CD4-positive, alpha-beta T cell treated with Interleukin-17A for 4 hours (primary cell): ENCODE results near the gene HRK.
A peak's percentile ranks its signal among the peaks of the same experiment; 100 is the strongest.

ENCODE experiments used
- DNase-seq: peaks from one replicate; pipeline ENCODE4 v3.0.0-alpha.2; 2020; ENCODE audit warnings: mixed read lengths

HRK gene

DNA sequence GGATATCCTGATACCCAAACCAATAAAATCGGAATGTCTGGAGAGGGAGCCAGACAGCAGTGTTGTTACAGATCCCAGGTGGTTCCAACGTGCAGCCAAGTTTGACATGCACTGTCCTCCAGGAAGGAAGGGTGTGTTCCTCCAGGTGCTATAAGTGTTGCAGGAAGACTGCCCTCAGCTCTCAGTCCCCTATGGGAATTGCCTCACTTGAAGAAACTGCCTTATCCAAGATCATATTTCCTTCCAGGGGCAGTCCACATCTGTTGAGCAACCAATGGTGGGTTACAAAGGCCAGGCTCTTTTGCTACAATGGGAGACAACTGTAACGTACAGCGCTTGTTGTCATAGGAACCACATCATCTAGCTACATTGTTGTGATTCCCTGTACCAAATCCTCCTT, 16.2 kb upstream of the HRK start:
- no peak for DNase-seq

DNA sequence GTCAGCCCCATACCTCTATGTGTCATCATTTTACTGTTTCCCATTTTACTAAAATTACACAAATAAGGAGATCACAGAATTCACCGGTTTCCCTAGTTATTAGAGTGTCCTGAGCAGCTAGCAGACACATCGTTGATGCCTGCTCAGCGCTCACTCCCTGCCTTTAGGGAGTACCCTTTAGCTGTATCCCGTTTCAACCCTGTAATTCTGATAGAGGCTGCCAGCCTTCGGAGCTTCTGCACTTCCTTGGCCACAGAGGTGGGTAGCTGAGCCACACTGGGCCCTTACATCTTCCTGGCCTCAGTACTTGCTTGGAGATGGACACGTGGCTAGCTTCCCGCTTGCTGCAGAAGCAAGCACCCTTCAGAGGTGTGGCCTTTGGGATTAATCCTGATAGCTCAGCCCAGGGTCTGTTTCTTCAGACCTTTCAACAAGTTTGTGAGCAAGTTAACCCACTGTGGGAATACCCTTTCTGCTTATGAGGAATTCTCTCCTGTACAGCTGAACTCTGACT, 15.2 kb upstream of the HRK start:
- no peak for DNase-seq

DNA sequence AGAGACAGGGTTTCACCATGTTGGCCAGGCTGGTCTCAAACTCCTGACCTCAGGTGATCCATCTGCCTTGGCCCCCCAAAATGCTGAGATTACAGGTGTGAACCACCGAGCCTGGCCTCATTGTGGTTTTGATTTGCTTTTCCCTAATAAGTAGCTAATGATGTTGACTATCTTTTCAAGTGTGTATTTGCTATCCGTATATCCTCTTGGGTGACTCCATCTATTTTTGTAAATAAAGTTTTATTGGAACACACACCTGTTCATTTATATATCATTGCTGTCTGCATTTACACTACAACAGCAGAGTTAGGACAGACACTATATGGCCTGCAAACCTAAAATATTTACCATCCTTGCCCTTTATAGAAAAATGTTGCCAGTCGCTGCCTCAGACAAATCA, 13.7 kb upstream of the HRK start:
- no peak for DNase-seq

DNA sequence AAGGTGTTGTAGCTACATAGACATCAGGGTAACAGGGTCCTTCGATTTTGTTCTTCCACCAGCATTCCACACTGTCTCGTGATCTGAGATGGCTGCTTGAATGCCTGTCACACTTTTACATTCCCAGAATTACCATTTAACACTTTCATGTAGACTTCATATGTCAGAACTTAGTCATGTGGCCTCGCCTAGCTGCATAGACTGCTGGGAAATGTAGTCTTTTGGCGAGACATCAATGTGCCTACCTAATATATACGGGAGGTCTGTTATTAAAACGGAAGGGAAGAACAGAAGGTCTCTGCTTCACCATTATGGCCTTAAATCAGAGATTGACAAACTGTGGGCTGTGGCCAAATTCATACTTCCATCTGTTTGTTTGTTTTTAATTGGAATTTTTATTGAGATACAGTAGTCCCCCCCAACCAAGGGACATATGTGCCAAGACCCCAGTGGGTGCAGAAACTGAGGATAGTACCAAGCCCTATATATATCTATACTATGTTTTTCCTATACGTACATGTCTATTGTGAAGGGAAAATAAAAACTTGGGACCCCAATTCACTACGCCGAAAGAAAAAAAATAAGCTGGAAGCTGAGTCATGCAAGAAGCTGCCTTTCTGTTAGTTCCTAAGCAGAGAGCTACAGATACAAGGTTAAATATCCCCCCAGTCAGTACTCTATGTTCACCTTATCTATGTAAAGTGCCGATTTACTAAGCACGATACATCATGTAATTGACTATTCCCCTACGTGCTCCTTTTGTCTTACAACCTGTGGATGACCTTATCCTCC, 11.3 kb upstream of the HRK start:
- no peak for DNase-seq

DNA sequence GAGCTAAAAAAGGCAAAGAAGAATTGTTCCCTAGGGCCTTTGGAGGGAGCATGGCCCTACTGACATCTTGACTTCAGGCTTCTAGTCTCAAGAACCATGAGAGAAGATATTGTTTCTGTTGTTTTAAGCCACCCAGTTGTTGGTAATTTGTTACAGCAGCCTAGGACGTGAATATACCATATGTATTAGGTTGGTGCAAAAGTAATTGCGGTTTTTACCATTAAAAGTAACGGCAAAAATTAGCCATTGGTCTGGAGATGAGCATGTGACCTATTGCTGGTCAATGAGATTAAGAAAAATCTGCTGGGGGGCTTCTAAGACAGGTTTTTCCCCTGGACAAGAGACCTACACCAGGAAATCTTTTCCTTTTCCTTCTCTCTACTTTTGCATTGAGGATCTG, 9.8 kb upstream of the HRK start:
- DNase-seq: no peak

DNA sequence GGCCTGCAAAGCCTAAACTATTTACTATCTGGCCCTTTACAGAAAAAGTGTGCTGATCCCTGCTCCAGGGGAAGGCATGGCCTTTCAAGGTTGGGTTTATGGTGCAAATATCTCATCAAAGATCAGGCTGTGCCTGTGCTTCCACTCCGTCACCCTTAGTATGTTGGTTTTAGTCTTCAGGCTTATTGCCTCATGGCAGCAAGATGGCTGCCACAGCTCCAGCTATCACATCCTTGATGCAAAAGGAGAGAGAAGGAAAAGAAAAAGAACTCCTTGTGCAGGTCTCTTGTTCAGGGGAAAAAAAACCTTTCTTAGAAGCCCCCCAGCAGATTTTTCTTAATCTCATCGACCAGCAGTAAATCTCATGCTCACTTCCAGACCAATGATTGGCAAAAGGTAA, 9.1 kb upstream of the HRK start:
- DNase-seq: no peak

DNA sequence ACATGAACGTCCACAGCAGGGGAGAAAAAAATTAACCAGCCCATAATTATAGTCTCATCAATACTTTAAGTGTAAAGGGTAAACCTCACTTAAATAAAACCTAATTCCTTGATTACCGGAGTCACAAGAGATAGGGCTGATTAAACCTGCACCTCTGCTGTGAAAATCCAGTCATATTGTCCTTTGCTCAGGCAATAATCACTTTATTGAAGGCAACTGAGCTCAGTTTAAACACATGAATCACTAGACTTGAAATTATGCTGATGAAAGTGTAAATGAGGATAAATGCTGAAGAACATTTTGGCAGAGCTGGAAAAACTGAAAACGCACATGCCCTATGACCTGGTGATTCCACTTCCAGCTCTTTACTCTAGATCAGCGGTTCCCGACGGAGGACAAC, 6.7 kb upstream of the HRK start:
- no peak for DNase-seq

DNA sequence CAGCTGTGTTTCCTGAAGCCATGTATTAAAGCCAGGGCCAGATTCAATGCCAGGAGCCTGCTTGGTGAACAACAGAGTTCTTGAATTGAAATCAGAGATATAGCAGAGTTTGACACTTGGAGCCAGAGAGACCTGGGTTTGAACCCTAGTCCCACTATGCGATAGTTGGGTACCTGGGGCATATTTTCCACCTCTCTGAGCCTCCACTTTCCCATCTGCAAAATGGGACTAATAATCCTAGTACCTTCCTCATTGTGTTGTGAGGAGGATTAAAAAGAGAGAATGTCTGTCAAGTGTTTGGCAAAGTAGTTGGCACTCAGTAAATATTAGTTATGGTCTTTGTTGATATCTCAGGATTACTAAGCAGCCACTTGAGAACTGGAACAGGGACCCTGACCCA, 6.0 kb upstream of the HRK start:
- DNase-seq: no peak

DNA sequence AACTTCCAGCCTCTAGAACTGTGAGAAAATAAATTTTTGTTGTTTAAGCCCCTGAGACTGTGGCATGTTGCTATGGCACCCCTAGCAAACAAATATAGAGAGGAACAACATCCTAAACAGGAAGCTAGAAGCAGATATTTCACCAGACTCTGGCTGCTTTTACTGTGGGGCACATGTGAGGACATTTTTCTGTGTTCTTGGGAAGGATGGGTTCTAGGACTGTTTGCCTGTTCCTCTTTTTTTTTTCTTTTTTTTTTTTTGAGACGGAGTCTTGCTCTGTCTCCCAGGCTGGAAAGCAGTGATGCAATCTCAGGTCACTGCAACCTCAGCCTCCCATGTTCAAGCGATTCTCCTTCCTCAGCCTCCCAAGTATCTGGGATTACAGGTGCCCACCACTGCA, 4.2 kb upstream of the HRK start:
- DNase-seq: no peak

DNA sequence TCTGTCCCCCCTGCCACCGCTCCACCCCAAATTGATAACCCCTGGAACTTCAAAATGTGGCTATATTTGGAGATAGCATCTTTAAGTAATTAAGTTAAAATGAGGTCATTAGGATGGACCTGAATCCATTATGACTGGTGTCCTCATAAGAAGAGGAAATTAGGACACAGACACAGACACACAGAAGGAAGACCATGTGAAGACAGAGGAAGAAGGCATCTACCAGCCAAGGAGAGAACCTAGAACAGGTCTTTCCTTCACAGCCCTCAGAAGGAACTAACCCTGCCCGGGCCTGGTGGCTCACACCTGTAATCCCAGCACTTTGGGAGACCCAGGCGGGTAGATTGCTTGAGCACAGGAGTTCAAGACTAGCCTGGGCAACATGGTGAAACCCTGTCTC, 3.6 kb upstream of the HRK start:
- no peak for DNase-seq

DNA sequence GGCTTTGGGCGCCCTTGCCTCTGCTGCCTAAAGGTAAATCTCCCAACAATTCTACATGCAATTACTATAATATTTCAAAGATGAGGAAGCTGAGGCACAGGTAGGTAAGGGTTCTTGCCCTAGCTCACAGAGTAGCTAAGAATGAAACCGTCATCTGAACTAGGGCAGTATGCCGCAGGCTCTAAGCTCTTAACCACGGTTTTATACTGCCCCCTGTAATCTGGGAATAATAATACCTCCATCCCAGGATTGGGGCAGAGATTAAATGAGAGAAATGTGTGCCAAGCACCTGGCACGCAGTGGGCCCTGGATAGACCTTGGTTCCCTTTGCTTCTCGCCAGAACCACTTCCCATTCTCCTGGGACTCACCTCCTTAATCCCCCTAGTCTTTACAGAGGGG, 1.5 kb upstream of the HRK start:
- DNase-seq: no peak

DNA sequence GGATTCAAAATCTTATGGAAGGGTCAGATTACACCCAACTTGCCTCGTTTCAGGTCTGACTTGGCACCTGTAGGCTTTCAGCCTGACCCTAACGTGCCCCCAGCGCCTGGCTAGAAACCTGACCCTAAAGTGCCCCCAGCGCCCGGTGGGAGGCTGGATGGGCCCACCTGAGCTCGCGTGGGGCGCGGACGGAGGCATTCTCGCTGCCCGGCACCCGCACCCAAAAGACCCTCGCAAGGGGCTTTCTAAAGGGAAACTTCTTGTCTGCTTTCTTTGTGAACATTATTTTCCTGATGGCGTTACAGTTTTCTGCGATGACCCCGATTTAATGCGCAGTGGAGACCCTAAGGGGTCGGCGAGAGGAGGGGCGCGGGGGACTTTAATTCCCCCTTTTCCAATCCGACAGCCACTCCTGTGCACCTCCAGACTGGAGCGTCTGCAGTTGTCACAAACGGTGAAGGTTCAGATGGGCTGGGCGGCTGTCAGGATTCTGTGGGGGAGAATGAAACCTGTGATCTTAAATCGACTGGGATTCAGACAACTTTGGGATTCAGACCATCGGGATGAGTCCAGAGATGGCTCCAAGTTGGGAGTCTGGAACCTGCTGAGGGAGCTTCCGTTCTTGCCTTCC, 751 bp upstream of the HRK start:
- no peak for DNase-seq

DNA sequence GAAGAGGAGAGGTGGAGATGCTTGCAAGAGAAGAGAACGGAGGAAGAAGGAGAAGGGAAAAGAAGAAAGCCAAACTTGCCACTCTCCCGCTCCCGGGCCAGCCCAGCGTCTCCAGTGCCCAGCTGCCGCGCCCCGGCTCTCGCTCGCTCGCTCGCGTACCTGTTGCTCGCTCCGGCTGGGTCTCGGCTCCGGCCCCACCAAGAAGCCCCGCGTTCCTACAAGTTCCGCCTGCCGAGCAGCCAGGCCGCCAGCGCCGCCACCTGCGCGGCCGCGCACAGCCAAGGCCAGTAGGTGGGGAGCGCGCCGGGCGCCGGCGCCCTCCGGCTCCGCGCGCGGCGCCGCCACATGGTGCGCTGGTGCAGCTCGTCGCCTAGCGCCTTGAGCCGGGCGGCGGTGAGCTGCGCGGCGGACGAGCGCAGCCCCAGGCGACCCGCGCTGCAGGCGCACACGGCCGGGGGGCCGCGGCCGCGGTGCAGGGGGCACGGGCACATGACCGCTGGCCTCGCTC, 370 bp downstream of the HRK start:
- DNase-seq: peak; percentile 18

DNA sequence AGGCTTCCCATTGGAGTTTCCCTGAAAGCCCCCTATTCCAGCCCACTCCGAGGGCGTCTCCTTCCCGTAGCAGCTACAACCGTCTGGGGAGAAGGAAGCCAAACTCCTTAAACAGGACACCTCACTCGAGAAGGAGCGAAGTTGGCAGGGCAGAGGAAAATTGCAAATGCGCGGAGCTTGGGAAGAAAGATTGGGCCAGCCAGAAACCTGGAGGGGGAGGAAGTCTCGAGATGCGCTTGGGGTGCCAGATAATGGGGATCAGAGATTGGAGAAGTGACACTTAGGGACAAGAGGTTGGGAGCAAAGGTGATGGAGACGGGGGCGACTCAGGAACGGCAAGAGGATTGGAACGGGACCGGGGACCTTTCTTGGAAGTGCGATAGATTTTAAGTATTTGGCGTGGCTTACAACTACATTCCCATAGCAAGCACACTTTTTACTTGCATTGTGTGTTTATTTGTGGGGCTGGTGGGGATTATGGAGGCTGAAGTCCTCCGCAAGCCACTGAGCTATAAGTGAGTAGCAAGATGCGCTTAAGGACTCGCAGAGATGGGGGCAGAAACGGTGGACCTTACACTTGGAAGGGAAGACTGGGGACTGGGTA, 926 bp downstream of the HRK start:
- DNase-seq: no peak

DNA sequence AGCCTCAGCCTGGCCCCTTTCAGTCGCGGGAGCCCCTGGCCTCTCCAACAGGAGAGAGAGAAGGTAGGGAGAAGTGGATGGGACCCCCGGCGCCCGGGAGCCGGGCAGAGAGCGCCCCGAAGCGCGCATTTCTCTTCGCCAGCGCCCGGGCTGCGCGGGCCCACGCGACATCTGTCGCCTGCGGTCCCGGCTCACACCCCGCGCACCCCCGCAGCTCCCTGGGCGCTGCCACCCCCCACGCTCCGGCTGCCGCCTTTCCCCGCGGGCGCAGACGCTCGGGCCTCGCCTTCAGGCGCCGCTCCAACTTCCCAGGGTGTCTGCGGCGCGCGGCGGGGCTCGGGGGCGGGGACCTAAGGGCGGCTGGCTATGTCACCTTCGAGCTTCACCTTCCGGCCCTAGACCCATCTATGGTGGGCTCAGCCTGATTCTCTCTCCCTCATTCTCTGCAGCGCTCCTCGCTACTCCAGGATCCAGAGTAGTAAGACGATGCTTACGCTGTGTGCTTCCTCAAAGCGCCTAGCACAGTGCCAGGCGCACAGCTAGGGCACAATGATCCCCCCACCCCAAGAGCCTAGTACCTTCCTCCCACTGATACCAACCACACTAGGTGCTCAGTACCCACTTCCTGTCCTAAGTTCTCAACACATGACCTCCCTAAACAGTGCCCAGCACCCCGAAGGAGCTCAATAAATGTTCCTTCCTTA, 1.6 kb downstream of the HRK start:
- DNase-seq: no peak

DNA sequence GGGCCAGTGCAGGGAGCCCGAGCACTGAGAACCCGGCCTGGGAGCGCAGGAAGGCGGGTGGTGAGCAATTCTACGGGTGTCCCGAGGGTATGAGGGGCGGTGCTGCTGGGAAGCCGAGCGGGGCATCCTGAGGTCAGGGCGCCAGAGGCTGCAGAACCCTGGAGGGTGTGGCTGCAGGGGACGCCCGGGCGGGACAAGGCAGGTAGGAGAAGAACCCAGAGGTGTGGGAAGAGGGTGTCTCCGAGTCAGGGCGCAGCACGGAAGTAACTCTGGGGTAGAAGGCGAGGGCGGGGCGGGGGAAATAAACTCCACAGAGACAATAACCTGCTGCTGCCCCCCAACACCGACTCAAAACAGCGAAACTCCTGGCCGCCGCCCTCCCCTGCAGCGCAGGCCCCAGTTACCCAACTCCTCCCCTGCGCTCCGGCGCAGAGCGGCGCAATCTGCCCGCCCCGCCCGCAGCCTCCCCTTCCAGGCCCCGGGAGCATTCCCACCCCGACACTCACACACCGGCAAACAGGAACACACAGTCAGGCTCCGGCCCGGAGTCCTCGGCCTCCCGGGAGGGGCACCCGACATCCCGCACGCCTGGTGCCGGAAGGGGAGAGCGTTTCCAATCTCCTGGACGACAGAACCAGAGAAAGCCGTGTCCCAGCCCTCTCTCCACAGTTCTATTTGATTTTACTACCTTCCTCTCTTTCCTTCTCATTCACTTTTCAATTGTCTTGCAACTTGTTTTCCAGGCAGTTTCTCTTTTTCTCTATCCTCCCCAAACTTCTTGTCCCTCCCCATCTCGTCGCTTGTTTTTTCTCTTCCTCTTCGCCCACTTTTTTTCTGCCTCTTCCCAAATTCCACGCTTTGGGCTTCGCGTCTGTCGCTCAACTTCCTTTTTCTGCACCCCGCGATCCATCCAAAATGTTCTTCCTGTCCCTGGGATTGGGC, 2.4 kb downstream of the HRK start:
- DNase-seq: no peak

DNA sequence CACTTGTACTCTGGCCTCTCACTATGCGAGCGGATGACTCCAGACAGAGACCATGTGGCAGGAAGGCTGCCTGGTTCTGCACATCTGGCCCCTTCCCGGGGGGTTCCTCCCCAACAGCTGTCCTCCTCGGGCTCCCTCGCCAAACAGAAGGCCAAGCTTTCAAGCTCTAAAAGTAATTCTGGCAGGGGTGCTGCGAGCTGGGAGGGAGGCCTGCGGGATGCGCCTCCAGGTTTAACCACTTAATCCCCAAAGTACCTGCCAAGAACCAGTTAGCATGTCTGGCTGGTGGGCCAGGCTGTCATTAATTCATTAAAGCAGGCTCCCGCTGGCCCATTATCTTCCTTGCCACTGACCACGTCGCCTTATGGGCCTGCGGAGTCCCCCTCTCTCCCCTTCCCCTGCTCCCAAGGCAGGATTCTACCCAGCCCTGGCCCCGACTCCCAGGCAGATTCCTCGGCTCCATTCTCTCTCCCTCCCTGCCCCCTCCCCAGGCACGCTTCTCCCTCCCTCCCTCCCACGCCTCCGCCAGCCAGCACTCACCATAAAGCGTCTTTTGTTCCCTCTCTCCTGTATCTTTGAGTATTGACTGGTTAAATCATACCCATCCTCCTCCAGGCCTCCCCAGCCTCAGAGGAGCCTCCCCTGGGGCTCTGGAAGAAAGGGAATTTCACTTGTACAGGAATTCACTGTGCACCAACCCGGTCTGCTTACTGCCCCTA, 4.9 kb downstream of the HRK start:
- DNase-seq: no peak

DNA sequence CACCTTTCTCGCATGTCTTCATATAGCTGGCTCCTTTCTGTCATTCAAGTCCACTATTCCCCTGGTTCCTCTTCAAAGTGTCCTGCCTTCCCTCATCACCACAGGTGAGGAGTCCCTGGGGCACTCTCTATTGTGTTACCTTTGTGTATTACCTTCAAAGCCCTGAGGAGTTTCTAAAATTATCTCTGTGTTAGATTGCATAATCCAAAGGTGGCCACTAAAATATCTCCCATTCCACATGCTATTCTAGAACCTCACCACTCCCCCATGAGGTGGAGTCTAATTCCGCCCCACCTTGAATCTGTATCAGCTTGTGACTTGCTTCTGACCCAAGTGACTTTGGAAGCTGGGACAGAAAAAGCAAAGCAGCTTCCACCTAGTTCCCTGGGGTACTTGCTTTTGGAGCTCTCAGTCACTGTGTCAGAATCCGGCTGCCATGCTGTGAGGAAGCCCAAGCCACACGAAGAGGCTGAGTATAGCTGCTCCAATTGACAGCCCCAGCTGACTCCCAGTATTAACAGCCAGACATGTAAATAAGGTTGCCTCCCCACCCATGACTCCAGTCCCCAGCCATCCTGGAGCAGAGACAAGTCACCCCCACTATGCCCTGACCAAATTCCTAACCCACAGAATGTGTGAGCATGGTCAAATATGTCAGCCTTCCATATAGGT, 6.8 kb downstream of the HRK start:
- DNase-seq: no peak

DNA sequence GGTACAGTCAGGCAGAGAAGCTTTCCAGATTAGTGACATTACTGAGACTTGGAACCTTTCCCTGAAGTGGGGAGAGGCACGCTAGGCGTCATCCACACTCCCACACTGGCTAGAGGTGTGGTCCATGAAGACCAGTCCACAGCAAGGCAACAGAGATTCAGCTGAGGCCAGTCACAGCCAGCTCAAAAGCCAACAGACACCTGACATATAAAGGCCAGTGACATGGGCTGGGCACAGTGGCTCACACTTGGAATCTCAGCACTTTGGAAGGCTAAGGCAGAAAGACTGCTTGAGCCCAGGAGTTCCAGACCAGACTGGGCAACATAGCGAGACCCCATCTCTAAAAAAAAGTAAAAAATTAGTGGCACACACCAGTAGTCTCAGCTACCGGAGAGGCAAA, 10.9 kb downstream of the HRK start:
- no peak for DNase-seq

DNA sequence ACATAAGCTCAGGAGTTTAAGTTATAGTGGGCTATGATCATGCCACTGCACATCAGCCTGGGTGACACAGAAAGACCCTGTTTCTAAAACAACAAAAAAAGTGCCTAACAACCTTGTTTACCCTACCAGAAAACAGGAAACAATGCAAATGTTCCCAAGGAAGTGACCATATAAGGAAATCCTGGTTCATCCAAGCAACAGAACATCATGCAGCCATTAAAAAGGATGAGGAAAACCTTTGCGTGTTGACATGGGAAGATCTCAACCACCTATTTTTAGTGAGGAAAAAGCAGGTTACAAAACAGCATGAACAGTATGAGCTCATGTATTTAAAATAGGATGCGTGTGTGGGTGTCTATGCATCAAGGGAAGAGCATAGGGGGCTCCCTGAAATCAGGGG, 13.7 kb downstream of the HRK start:
- DNase-seq: no peak
